Naive B cell (primary cell): ENCODE measurements around the gene IL11RA. TPM values are rescaled to one million over a fixed set of nuclear protein-coding genes. Genes with fewer than 3 reads are reported as not detected.

Experiments used
- ATAC-seq, 2 donors: fragments of 150-1000 bp; cut with Tn5 transposase; 2 replicates each; pipeline ENCODE4 v1.10.0; 2021; ENCODE audit warnings: low read depth in 2 of 2, mild to moderate bottlenecking in 2 of 2, moderate library complexity in 2 of 2
- DNase-seq: peaks from one replicate; pipeline ENCODE4 v3.0.0; 2022
- H3K27ac Mint-ChIP-seq, 6 donors: one replicate each; pipeline ENCODE4 v1.8.0; 2020 to 2022; ENCODE audit warnings: mild to moderate bottlenecking in 6 of 6, mixed read lengths in 6 of 6, moderate library complexity in 5 of 6, inconsistent platforms in 2 of 6
- H3K27me3 Mint-ChIP-seq, 3 donors: one replicate each; pipeline ENCODE4 v1.8.0; 2021 to 2022; ENCODE audit warnings: mixed read lengths in 3 of 3, mild to moderate bottlenecking in 1 of 3
- H3K36me3 Mint-ChIP-seq, 2 donors: one replicate each; pipeline ENCODE4 v1.8.0; 2020 to 2022; ENCODE audit warnings: mixed read lengths in 2 of 2, inconsistent platforms in 1 of 2, mild to moderate bottlenecking in 1 of 2
- H3K4me1 Mint-ChIP-seq, 3 donors: one replicate each; pipeline ENCODE4 v1.8.0; 2020 to 2022; ENCODE audit warnings: mixed read lengths in 3 of 3, inconsistent platforms in 1 of 3, mild to moderate bottlenecking in 1 of 3, moderate library complexity in 1 of 3
- H3K4me3 Mint-ChIP-seq, 8 donors: one replicate each; pipeline ENCODE4 v1.8.0; 2020 to 2022; ENCODE audit warnings: mild to moderate bottlenecking in 8 of 8, mixed read lengths in 8 of 8, moderate library complexity in 8 of 8, inconsistent platforms in 2 of 8
- H3K9me3 Mint-ChIP-seq, 7 donors: one replicate each; pipeline ENCODE4 v1.8.0; 2020 to 2022; ENCODE audit warnings: mixed read lengths in 7 of 7, mild to moderate bottlenecking in 5 of 7, inconsistent platforms in 2 of 7, moderate library complexity in 1 of 7
- polyA plus RNA-seq, 6 donors: library from polyadenylated mRNA; unstranded; fragments of 300-500 nt; fragmentation: Illumina TruSeq; gene quantifications; one replicate each; pipeline ENCODE4 v1.2.3, GENCODE V29; 2021; ENCODE audit warnings: low read depth in 6 of 6

IL11RA gene
- polyA plus RNA-seq, 6 donors from 2014 or later = 2.0 to 7.4 (median 3.0) TPM

- H3K36me3 Mint-ChIP-seq = peaks cover 5 to 13% of the 10 kb centered on the region in 2 donors
- H3K4me1 Mint-ChIP-seq = peaks cover 27 to 43% (median 30%) of the 10 kb centered on the region in 3 donors
- ATAC-seq (no peak), DNase-seq (no peak)
- peak overlapping the region in 1 of 6 donors; percentile 61 for H3K27ac Mint-ChIP-seq
- H3K4me3 Mint-ChIP-seq = no peak overlapping the region
- no peaks in the 10 kb centered on the region for H3K27me3 Mint-ChIP-seq
- H3K9me3 Mint-ChIP-seq = no peaks in the 10 kb centered on the region
These were observed 1.2 kb upstream of the IL11RA start for GRCh38 chr9:34650816-34651215.

- Mint-ChIP-seq H3K9me3 (no peaks in the 10 kb centered on the region), H3K4me3 (peak overlapping the region in 1 of 8 donors; percentile 20), H3K36me3 (peaks cover 5 to 13% of the 10 kb centered on the region in 2 donors), H3K4me1 (peaks cover 25 to 39% (median 30%) of the 10 kb centered on the region in 3 donors), H3K27me3 (no peaks in the 10 kb centered on the region), H3K27ac (peak overlapping the region in 1 of 6 donors; percentile 61)
- DNase-seq (no peak), ATAC-seq (no peak)
These were observed 664 bp upstream of the IL11RA start for GRCh38 chr9:34651321-34651720.

- no peak for DNase-seq
- Mint-ChIP-seq H3K9me3 (no peaks in the 10 kb centered on the region), H3K4me3 (no peak overlapping the region), H3K4me1 (peaks cover 17 to 27% (median 24%) of the 10 kb centered on the region in 3 donors), H3K27me3 (no peaks in the 10 kb centered on the region), H3K36me3 (peaks cover 5 to 13% of the 10 kb centered on the region in 2 donors), H3K27ac (peak overlapping the region in 1 of 6 donors; percentile 8)
- ATAC-seq = no peak
These were observed 616 bp downstream of the IL11RA start for GRCh38 chr9:34652602-34653000.

DNA sequence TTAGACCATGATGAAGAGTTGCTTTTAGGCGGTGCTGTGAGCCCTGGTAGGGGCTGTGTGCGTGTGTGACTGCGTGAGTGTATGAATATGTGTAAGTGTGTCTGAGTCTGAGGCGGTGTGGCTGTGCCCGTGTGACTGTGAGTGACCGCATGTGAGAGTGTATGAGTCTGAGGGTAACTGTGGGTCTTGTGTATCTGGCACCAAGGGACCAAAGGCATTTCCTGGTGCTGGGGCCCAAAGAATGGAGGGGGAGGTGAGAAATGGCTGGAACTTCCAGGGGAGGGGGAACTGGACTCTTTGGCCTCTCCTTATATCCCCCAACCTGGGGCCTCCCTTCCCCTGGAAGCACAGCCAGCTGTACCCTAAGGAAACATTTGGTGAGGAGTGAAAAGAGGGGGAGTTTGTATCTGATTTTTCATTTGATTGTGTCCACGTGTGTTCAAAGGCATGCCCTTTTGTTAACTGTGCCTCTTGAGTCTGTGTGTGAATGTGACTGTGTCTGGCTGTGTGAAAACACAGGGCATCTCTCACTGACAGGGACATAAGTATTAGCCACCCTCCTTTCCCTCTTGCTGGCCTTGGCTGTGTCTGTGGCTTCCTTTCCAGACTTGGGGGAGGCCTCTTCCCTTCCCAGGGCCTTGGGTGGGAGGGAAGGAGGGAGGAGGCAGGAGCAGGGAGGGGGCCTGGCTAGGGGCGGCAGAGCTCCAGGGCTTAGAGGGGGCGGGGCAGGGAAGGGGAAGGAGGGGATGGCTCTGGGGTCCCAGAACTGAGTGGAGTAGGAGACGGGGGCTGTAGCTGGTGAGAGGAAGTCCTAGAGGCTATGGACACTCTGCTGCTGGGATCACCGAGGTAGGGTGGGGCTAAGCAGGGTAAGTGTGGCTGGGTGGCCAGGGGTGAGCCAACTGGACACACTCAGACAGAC lies 1.4 kb downstream of the IL11RA start:
- H3K36me3 Mint-ChIP-seq = peaks cover 3 to 13% of the 10 kb centered on the region in 2 donors
- ATAC-seq (no peak), DNase-seq (no peak)
- no peaks in the 10 kb centered on the region for H3K9me3 Mint-ChIP-seq
- peaks cover 14 to 19% (median 15%) of the 10 kb centered on the region in 3 donors for H3K4me1 Mint-ChIP-seq
- H3K27me3 Mint-ChIP-seq = no peaks in the 10 kb centered on the region
- H3K4me3 Mint-ChIP-seq = peak overlapping the region in 1 of 8 donors; percentile 13
- peak overlapping the region in 4 of 6 donors; percentile 8 to 46 (median 32) for H3K27ac Mint-ChIP-seq

- H3K4me1 Mint-ChIP-seq = peaks cover 10 to 12% (median 11%) of the 10 kb centered on the region in 3 donors
- H3K4me3 Mint-ChIP-seq = no peak overlapping the region
- peak overlapping the region in 1 of 6 donors; percentile 46 for H3K27ac Mint-ChIP-seq
These were observed 2.5 kb downstream of the IL11RA start for GRCh38 chr9:34654323-34655051.

GRCh38 chr9:34655394-34655793 lies 3.4 kb downstream of the IL11RA start:
- no peak for DNase-seq
- no peak overlapping the region for H3K4me3 Mint-ChIP-seq
- H3K27ac Mint-ChIP-seq = no peak overlapping the region
- no peaks in the 10 kb centered on the region for H3K27me3 Mint-ChIP-seq
- H3K36me3 Mint-ChIP-seq = peaks cover 0 to 1% of the 10 kb centered on the region in 2 donors
- H3K4me1 Mint-ChIP-seq = peaks cover 9 to 11% (median 10%) of the 10 kb centered on the region in 3 donors
- no peaks in the 10 kb centered on the region for H3K9me3 Mint-ChIP-seq
- ATAC-seq = no peak

More at GRCh38 chr9:34654323-34655051, 2.5 kb downstream of the IL11RA start:
- Mint-ChIP-seq H3K36me3 (peaks cover 0 to 3% of the 10 kb centered on the region in 2 donors), H3K27me3 (no peaks in the 10 kb centered on the region), H3K9me3 (no peaks in the 10 kb centered on the region)
- no peak for ATAC-seq
- no peak for DNase-seq

- DNase-seq (no peak), ATAC-seq (no peak)
- Mint-ChIP-seq H3K4me3 (no peak overlapping the region), H3K4me1 (peaks cover 9 to 15% (median 14%) of the 10 kb centered on the region in 3 donors), H3K27me3 (no peaks in the 10 kb centered on the region), H3K36me3 (peaks cover 0 to 6% of the 10 kb centered on the region in 2 donors), H3K27ac (no peak overlapping the region), H3K9me3 (no peaks in the 10 kb centered on the region)
These were observed 5.0 kb downstream of the IL11RA start for GRCh38 chr9:34656992-34657391.

DNA sequence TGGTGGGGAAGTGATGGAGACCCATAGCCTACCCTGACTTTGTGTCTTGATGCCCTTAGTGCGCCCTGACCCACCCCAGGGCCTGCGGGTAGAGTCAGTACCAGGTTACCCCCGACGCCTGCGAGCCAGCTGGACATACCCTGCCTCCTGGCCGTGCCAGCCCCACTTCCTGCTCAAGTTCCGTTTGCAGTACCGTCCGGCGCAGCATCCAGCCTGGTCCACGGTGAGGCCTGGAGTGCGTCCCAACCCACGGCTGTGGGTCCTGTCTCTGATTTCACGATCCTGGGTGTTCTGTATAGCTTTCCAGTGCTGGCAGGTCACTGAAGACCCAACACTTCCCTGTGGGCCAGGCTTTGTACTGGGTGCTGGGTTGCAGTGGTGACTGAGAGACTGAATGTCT lies 6.5 kb downstream of the IL11RA start:
- Mint-ChIP-seq H3K9me3 (no peaks in the 10 kb centered on the region), H3K27me3 (no peaks in the 10 kb centered on the region), H3K4me1 (peaks cover 3 to 4% (median 3%) of the 10 kb centered on the region in 3 donors), H3K4me3 (no peak overlapping the region), H3K27ac (no peak overlapping the region), H3K36me3 (peaks cover 0 to 6% of the 10 kb centered on the region in 2 donors)
- ATAC-seq (no peak), DNase-seq (no peak)

DNA sequence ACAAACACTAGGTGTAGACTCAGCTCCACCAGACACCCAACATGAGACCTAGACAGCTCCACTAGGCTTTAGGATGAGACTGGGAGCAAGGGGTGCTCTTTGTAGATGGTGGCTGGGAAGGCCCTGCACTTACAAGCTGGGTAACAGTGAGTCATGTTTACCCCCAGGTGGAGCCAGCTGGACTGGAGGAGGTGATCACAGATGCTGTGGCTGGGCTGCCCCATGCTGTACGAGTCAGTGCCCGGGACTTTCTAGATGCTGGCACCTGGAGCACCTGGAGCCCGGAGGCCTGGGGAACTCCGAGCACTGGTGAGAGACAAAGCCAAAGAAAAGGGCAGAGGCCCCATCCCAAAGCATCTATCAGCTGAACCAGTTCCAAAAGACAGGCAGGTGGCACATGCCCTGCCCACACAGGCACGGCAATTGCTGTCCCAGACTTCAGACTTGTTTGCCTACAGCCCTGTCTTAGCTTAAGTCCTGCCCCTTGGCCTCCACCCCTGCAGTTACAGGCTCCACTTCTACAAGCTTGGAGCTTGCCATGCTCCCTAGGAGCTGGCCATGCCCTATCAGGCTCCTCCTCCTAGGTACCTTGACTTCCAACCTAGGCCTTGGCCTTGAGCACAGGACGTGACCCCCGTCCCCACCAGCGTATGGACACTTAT lies 7.7 kb downstream of the IL11RA start:
- no peak for DNase-seq
- no peak overlapping the region for H3K4me3 Mint-ChIP-seq
- H3K36me3 Mint-ChIP-seq = peaks cover 0 to 6% of the 10 kb centered on the region in 2 donors
- no peak for ATAC-seq
- H3K27ac Mint-ChIP-seq = no peak overlapping the region
- peaks cover 10 to 13% (median 11%) of the 10 kb centered on the region in 3 donors for H3K4me1 Mint-ChIP-seq
- no peaks in the 10 kb centered on the region for H3K9me3 Mint-ChIP-seq
- no peaks in the 10 kb centered on the region for H3K27me3 Mint-ChIP-seq

DNA sequence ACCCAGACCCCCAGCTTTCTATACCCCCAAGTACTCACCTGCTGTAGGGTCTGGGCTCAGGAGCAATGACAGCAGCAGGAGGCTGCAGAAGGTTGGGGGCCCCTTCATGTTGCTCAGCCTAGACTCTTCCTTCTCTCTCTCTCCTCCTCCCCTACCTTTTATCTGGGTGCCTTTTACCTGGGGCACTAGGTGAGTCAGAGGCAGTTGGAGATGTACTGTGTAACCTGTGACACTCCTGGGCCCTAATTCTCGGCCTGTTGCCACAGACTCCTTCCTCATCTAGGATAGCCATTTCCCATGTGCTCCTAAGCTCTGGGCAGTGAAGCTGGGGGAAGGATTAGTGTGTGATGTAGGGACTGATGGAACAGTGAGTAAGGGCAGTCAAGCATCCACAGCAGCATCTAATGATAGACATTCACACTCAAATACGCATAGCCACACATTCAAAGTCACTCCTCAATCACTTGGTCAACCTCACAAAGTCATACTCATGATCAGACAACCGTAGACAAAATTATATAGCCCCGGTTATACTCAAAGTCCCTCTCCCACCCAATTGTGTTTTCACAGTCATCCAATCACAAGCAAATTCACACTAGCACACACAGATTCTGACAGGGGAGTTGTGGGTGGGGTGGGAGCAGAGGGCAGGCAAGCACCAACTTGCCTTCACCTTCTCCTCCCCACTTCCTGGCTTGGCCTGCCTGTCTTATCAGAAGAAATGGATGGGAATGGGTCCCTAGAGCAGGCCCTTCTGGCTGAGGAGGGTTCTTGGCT lies 10.7 kb downstream of the IL11RA start, which contains the start of gene CCL27:
CCL27 (minus strand) TSS at position 132 of the 777 bp plus-strand sequence; CDS start at position 108, 24 bp downstream.
- H3K9me3 Mint-ChIP-seq = peaks cover 0 to 1% (median 0%) of the 10 kb centered on the region in 7 donors
- H3K4me3 Mint-ChIP-seq = peak within 1 kb of the TSS in 4 of 8 donors; percentile 35 to 70 (median 60)
- H3K27ac Mint-ChIP-seq = no peak within 1 kb of the TSS
- H3K4me1 Mint-ChIP-seq = peaks cover 23 to 24% (median 24%) of the 10 kb centered on the region in 3 donors
- peaks cover 0 to 6% of the 10 kb centered on the region in 2 donors for H3K36me3 Mint-ChIP-seq
- DNase-seq = no peak
- H3K27me3 Mint-ChIP-seq = no peaks in the 10 kb centered on the region
- ATAC-seq = no peak

GRCh38 chr9:34663303-34663605 lies 11.3 kb downstream of the IL11RA start:
- Mint-ChIP-seq H3K9me3 (peaks cover 0 to 2% (median 0%) of the 10 kb centered on the region in 7 donors), H3K4me3 (peak overlapping the region in 3 of 8 donors; percentile 35 to 68 (median 51)), H3K27ac (no peak overlapping the region), H3K4me1 (peaks cover 24 to 25% (median 24%) of the 10 kb centered on the region in 3 donors), H3K36me3 (peaks cover 0 to 6% of the 10 kb centered on the region in 2 donors), H3K27me3 (no peaks in the 10 kb centered on the region)
- ATAC-seq = no peak
- no peak for DNase-seq

GRCh38 chr9:34664281-34665066 lies 12.5 kb downstream of the IL11RA start:
- H3K9me3 Mint-ChIP-seq = peaks cover 5 to 7% (median 5%) of the 10 kb centered on the region in 7 donors
- ATAC-seq (peak; percentile 48 to 50), DNase-seq (peak; percentile 68)
- H3K36me3 Mint-ChIP-seq = peaks cover 5 to 13% of the 10 kb centered on the region in 2 donors
- H3K27ac Mint-ChIP-seq = peak overlapping the region; percentile 7 to 95 (median 90)
- H3K4me3 Mint-ChIP-seq = peak overlapping the region; percentile 75 to 94 (median 92)
- no peaks in the 10 kb centered on the region for H3K27me3 Mint-ChIP-seq
- H3K4me1 Mint-ChIP-seq = peaks cover 24 to 26% (median 24%) of the 10 kb centered on the region in 3 donors
